DOHH2 (cell line): ENCODE measurements around the gene MAP4K3.

Experiments used
- EZH2phosphoT487 ChIP-seq: fragments of 200-600 bp; sonication (generic); IDR thresholded peaks from 2 replicates; pipeline ENCODE4 v1.6.1; 2017; ENCODE audit warnings: borderline replicate concordance, mild to moderate bottlenecking, antibody characterized with exemption, low read length, moderate library complexity, mixed read lengths
- TF ChIP-seq, protein P1 (sequence below): fragments of 200-600 bp; sonication (generic); IDR thresholded peaks from one replicate; pipeline ENCODE4 v1.5.1; 2014; ENCODE audit warnings: antibody characterized with exemption, mild to moderate bottlenecking, low read depth, low read length; ENCODE audit not compliant: poor library complexity, severe bottlenecking

DNA sequence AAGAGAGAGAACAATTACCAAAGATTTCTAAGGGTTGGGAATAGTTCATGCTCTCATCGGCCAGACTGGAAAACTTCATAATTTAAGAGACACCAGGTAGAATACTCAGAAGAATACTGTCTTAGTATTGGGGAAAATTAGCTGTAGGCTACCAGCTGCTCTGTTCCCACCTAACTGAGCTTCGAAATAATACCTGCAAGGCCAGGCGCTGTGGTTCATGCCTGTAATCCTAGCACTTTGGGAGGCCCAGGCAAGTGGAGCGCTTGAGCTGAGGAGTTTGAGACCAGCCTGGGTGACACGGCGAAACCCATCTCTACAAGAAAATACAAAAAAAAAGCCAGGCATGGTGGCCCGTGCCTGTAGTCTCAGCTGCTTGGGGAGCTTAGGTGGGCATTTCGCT lies 35.8 kb downstream of the MAP4K3 start:
- TF ChIP-seq, protein P1, sequence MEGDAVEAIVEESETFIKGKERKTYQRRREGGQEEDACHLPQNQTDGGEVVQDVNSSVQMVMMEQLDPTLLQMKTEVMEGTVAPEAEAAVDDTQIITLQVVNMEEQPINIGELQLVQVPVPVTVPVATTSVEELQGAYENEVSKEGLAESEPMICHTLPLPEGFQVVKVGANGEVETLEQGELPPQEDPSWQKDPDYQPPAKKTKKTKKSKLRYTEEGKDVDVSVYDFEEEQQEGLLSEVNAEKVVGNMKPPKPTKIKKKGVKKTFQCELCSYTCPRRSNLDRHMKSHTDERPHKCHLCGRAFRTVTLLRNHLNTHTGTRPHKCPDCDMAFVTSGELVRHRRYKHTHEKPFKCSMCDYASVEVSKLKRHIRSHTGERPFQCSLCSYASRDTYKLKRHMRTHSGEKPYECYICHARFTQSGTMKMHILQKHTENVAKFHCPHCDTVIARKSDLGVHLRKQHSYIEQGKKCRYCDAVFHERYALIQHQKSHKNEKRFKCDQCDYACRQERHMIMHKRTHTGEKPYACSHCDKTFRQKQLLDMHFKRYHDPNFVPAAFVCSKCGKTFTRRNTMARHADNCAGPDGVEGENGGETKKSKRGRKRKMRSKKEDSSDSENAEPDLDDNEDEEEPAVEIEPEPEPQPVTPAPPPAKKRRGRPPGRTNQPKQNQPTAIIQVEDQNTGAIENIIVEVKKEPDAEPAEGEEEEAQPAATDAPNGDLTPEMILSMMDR = no peak
- TF ChIP-seq EZH2phosphoT487 = no peak
